Hematopoietic multipotent progenitor cell treated with erythropoietin and hydrocortisone succinate and interleukin-3 and kit ligand, for 17 days (in vitro differentiated cells): Measurements from ENCODE around the gene PRKAR2A.

Experiments used
- DNase-seq: peaks from one replicate; pipeline ENCODE4 v3.0.0-alpha.2; 2015; ENCODE audit warnings: low spot score

The PRKAR2A gene

DNA sequence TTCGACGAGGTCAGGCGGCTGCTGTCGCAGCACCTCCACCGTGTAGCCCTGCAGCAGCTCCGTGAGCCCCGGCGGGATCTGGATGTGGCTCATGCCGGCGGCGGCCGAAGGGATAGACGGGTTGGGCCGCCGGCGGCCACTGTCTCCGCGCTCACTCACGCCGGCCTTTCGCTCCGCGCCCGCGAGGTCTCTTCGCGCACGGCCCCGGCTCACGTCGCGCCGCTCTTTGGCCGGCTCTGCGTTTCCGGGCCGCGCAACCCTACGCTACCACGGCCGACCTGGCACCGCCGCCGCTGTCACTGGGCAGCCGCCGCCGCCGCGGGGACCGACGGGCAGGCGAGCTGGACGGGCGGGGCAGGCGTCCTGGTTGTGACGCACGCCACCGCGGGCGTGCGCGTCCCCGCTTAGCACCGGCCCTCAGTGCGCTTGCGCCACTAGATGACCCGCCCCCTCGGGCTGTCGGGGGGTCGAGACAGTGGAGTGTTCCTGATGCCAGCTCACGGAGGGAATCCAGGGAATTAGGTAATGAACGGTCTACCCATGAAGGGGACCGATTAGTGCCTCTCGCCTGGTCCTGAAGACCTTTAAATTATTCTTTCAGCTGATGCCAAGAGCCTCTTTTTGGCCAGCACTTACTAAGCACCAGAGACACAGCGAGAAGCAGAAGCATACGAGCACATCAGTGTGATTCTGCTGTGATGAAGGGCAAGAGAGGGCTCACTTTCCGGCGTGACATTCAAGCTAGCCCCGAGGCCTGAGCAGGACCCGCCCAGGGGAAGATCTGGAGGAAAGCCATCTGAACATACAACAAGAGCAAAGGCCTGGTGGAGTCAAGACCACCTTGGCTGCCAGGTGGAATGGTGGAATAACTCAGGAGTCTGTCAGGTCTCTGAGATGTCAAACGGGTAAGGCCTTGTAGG lies at the start of gene PRKAR2A:
PRKAR2A (minus strand) TSS at position 371 of the 920 bp plus-strand sequence; CDS start at position 93, 278 bp downstream.
- DNase-seq: peak; percentile 80

DNA sequence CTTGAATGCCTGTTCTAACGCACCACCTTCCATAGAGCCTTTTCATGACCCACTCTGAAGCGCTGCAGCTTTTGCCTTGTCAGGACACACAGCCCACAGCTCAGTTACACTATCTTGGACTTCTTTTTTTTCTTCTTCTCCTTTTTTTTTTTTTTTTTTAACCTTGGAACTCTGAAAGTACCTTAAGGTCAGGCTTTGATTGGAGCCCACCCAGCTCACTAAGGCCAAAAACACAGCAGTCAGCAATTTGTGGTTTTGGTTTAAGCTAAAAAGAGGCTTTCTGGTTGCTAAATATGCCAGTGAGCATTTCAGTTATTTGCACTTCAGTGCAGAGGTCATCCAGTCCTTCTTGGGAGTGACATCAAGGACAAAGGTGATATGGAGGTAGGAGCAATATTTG lies 49.3 kb upstream of the PRKAR2A start:
- no peak for DNase-seq

DNA sequence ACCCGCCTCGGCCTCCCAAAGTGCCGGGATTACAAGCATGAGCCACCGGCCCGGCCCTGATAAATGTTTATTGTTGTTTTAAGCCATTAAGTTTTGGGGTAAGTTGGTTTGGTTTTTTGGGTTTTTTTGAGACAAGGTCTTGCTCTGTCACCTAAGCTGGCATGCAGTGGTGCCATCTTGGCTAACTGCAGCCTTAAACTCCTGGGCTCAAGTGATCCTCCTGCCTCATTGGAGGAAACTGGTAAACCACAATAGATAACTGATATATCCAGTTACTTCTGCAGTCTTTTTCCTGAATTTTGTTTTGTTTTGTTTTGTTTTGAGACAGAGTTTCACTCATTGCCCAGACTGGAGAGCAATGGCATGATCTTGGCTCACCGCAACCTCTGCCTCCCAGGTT lies 46.8 kb upstream of the PRKAR2A start:
- no peak for DNase-seq

DNA sequence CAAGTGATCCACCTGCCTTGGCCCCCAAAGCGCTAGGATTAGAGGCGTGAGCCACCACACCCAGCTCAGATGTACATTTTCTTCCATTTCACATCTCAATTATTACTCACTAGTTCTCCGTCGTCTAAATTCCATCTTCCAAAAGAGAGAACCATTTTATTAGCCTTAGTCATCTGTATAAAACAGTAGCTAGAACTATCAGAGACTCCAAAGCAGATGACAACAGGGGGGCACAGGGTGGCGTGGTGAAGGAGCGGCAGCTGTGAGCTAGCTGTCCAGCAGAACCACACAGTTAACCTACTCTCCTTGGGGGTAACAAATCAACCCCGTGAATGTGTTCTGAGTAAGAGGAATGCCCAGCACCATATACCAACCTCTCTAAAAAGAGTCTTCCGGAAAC lies 43.9 kb upstream of the PRKAR2A start:
- no peak for DNase-seq

DNA sequence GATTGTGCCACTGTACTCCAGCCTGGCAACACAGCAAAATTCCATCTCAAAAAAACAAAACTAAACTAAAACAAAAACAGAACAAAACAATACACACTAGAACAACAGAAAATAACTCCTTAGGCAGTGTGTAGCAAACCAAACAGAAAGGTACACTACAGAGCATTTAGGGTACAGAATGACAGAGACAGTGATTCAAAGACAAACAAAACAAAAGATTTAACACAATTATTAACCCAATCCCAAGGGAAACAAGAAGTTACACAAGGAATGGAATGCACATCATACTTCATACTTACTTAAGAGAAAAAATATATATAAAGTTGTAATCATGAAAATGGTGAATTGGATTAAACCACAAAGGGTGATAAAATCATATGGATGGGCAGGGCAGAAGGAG lies 38.1 kb upstream of the PRKAR2A start:
- no peak for DNase-seq

DNA sequence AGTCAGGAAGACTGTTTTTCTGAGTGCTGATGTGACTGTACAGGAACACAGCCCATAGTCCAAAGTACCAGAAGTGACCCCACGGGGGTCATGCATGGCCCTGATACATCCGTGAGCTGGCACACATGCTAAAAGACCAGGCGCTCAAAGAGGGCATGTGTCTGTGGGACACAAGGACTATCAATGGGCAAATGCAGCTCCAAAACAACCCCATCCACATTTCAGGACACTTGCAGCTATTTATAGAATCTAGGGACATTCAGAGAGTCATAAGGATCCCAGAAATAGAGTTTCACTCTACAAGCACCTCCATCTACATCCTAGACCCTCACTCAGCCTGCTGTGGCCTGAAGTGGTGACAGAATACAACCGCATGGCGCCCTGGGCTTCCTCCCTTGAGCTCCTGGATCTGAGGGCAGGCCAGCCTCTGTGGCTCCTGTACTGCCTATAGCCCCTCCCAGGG lies 34.0 kb upstream of the PRKAR2A start:
- DNase-seq: no peak

DNA sequence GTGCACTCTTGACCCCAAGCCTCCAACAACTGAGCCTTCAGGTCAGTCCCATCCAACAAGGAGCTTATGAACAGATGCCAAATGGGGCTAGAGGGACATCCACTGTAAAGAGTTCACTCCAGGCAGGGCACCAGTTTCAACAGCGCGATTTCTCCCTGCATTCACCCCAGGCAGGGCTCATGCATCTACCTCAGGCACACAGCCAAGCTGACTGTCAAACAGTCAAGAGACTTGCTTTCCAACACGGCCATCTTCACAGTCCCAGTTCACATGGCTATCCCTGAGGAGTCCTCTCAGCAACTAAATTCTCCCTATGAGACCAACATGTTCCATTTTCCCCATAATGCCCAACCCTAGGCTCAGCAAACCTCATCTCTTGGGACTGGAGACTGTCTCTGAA lies 33.3 kb upstream of the PRKAR2A start:
- no peak for DNase-seq

DNA sequence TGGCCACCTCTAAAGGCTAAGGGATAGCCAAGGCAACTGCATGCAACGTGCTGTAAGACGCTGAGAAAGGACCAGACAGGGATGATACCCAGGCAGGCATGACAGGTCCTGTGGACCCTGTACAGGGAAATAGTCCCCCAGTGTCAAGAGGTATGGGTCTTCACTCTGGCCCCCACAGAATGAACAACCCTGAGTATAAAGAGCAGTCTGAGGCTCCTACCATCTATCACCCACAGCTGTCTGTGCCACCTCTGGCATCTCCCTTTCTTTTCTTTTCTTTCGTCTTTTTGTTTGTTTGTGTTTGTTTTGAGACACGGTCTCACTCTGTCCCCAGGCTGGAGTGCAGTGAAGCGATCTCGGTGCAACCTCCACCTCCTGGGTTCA lies 32.3 kb upstream of the PRKAR2A start:
- DNase-seq: no peak

DNA sequence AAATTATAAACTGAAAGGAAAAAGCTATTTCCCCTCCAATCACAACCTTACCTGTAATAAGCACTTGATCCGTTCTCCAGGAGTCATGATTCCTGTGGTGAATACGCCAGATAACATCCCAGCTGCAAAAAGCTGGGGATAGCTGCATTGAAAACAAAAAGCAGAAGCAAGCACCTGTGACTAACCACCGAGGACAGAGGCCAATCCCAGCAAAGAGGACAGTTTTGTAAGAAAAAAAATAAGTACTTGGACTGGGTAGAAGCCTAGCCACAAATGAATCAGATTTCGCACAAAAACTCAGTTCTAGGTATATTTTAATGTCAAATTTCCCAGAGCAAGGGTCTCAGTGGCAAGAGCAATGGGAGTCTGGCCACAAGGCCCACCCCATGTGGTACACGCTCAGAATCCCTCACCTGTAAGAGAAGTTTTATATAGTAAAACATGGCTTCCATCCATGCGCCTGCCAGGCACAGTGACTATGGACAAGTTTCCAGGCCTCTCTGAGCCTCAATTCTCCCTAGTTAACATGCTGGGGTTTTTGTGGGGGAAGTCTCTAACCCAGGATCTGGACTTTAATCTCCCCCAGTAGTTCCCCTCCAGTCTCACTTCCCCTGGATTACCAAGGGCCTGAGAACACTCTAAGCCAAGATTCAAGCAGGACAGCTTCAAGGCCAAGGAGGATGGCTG lies 31.8 kb upstream of the PRKAR2A start:
- DNase-seq: no peak

DNA sequence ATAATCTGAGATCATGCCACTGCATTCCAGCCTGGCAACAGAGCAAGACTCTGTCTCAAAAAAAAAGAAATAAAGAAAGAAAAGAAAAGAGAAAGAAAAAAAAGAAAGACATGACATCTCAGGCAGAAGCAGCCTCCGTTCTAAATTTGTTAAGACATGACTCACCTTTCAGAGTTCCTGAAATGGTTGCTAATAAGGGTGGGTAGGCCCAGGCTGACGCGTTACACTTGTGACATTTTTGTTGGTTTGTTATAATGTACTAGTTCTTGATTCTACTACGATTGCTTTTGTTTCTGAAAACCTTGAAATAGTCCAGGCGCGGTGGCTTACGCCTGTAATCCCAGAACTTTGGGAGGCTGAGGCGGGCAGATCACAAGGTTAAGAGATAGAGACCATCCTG lies 30.0 kb upstream of the PRKAR2A start:
- no peak for DNase-seq

DNA sequence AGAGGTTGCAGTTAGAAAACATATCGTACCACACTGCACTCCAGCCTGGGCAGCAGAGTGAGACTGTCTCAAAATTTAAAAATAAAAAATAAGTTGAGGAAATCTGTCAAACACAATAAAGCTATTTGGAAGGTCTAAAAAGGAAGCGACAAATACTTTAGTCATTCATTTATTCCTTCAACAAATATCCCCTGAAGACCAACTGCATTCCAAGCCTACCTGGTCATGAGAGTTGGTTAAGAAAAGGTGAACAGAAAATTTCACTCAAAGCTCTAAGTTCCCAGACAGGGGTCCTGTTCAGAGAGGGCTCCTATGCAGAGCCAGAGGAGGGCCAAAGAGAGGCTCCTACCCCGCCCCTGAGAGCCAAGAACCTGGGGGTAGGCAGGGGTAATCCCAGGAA lies 15.4 kb upstream of the PRKAR2A start:
- no peak for DNase-seq

DNA sequence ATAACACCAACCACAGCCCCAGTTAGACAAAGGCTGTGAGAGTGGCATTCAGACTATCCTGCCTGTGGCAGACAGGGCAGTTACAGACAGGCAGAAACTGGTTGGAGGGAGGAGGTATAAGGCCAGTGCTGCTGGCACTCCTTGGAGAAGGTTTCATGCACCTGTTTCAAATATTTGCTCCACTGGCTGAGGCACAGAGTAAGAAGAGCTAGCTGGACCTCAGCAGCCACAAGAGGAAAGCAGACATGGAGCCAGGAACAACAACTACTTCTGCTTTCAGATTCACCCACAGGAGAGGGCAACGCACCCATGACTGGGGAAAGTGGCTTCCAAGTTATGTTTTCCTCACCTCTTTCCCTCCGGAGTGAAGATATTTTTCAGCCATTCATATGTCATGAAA lies 11.5 kb upstream of the PRKAR2A start:
- DNase-seq: no peak

DNA sequence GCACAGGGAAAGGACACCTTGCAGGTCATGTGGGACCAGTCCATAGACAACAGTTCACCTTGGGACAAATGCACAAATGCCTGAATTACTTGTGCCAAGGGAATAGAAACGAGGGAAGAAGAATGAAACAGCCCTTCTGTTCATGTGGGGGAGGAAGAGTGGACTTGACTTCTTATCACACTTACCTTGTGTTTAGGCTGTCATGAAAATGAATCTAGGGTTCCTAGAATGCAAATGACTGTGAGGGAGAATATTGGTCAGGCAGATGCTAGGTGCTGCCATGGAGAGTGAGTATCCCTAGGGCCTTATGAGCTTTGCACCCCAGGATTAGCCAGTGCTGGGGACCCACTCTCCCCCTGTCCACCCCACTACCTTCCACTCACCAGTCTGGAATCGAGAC lies 11.0 kb upstream of the PRKAR2A start:
- no peak for DNase-seq

DNA sequence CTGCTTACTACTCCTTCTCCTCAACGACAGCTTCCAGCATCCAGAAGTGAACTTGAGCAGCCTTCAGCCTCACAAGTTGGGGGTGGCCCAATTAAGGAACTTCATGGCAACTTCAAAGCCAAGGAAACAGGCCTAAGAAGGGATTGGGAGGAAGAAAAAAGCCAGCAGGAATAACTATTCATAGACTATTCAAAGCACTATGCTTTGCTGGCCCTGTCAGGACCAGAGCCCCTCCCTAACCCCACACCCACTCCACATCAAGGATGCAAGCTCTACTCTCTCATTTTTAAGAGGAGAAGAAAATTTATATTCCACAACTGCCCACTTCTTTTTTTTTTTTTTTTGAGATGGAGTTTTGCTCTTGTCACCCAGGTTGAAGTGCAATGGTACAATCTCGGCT lies 10.0 kb upstream of the PRKAR2A start:
- no peak for DNase-seq

DNA sequence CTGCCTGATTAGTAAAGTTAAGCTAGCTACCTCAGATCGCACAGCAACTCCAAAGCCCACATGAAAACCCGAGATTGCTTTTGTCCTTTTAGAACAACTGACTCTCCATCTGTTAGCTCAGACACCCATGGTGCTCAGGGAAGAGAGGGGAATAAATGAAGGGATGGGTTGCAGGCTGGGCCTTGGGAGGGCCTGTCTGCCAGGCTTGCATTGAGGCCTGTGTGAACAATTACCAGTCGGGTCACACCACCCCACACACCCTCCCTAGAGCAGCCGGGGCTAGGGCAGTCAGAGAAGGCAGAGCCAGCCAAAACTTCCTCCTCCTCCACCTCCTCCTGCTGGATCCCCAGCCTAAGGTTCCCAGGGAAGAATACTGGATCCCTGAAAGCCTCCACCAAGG lies 8.8 kb upstream of the PRKAR2A start:
- DNase-seq: no peak

DNA sequence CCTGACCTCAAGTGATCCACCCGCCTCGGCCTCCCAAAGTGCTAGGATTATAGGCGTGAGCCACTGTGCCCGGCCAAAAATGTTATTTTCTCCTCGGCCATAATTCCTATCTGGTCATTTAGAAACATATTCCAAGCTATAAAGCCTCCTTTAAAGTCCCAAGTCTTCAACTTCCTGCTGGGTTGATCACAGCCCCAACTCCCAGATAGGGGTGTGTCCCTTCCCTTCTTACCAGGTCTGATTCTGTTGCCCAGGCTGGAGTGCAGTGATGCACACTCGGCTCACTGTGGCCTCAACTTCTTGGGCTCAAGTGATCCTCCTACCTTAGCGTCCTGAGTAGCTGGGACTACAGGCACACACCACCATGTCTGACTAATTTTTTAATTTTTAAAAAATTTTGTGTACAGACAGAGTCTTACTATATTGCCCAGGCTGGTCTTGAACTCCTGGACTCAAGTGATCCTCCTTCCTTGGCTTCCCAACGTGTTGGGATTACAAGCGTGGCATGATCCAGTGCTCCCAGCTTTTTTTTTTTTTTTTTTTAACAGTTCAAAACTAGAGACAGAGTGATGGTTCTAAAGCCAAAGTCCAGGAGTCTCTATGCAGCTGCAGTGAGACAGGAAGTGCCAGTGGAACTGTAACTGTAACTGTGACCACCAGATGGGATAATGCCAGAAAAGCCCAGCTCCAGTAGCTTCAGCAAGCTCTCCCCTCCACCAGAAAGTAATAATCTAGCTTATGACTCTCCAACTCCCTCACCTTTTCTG lies 8.2 kb upstream of the PRKAR2A start:
- no peak for DNase-seq

DNA sequence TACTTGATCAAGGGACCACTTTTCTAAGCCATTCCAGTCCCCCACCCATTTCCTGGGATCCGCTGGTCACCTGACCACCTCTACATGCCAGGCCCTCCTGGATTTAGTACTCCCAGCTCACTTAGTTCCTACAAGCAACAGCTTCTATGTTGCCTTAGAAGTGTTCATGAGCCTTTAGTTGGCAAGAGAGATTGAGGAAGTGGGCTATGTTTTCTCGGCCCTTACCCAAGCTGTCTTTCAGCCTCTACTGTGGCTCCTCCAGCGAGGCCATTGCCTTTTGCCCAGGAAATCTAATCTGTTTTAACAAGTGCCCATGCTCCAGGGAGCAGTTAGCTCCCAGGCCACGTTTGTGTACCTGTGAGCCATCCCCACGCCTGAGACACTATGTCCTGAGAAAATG lies 4.5 kb upstream of the PRKAR2A start:
- DNase-seq: no peak

DNA sequence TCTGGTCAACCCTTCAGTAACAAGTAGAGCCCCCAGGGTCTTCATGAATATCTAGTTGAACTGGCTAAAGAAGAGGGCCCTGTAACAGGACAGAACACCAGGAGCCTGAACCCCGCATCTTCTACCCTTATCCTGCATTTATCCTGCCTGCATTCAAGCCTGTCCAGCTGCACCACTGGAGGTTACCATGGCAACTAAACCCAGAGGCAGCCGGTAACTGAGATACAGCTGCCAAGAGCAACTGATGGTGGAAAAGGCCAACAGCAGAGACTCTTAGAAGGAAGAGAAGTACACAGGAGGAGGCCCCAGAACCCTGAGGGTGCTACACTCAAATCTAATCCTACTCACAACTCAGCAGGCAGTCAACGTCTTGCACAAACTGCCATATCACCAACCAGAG lies 3.7 kb upstream of the PRKAR2A start:
- DNase-seq: no peak

DNA sequence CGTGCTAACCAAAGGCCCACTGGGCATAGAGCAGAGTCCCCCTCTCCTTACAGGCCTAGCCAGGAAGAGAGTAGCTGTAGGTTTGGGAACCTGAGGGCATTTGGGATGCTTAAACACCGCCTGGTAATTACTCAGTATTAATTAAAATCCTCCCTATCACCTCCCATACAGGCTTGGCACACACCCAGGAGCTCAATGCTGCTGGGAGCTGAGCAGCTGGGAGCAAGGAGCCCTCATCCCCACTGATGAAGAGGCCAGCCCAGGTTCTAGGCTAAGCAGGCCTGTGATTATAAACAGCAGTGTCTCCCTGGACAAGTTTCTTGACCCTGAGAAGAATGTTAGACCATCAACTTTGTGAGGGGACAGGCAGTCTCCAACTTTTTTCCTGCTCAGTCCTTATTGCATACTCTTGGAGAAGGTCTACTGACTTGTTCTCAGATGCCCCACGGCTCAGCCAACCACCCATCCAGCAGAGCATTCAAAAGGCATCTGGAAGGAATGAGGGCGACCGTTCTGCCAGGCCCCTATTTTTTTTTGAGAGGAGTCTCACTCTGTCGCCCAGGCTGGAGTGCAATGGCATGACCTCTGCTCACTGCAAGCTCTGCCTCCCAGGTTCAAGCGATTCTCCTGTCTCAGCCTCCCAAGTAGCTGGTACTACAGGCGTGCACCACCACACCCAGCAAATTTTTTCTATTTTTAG lies 1.3 kb upstream of the PRKAR2A start:
- peak; percentile 10 for DNase-seq

DNA sequence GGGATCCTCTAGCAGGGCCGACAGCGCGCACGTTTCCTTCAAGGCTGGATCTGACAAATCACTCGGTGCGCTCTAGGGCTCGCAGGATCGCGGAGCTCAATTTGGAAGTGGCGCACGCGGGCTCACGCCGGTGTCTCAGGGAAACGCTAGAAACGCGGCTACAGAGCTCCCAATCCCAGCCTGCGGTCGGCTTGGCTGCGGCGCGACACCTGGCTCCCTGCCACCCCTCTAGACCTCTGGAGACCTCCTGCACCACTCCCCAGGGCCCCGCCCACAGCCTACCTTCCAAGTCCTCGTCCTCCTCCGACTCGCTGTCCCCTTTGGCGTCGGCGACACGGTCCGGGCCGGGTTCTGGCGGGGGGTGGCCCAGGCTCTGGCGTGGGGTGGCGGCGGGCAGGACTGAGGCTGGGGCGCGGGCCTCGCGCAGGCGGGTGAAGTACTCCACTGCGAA lies 596 bp downstream of the PRKAR2A start:
- DNase-seq: peak; percentile 66

DNA sequence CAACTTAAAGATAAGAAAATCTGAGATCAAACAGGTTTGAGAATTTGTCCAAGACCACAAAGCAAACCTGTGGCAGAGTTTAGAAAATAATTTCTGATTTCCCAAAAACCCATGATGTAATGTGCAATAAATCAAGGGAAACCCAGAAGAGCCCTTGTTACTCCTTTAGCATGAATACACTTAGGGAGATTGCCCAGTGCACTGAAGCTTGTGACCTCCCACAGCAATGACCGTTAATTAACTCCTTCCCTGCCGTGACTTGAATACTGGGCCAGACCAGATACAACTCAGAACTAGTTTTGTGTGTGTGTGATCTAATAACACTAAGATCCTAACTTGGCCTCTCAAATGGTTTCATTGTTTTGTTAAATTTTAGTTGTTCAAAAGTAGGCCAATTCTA lies 2.5 kb downstream of the PRKAR2A start:
- DNase-seq: no peak

DNA sequence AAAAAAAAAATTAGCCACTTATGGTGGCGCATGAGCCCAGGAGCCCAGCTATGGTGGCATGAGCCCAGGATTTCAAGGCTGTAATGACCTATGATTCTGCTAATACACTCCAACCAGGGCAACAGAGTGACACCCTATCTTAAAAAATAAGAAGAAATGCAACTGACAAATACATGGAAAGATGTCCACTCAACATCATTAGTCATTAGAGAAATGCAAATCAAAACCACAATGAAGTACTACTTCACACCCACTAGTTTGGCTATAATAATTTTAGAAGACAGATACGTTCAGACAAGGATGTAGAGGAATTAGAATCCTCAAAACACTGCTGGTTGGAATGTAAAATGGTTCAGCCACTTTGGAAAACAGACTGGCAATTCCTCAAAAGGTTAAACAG lies 10.5 kb downstream of the PRKAR2A start:
- no peak for DNase-seq
